Endothelial cell of umbilical vein (primary cell): Measurements from ENCODE around the gene ZSWIM7.

Experiments
- CTCF ChIP-seq, 2 donors: IDR thresholded peaks; 1 replicate in 1 of 2; 2 replicates in 1 of 2; pipeline ENCODE4 v1.5.1; 2011; ENCODE audit warnings: low read length in 2 of 2, mild to moderate bottlenecking in 2 of 2, moderate library complexity in 2 of 2, control low read depth in 1 of 2, inconsistent platforms in 1 of 2, low read depth in 1 of 2; ENCODE audit not compliant: insufficient read depth in 1 of 2; ENCODE audit errors: extremely low read depth in 1 of 2
- EZH2 ChIP-seq: IDR thresholded peaks from 2 replicates; pipeline ENCODE4 v1.6.1; 2012; ENCODE audit warnings: borderline replicate concordance, low read depth, mild to moderate bottlenecking, moderate library complexity, low read length, inconsistent platforms; ENCODE audit not compliant: severe bottlenecking
- FOS ChIP-seq: IDR thresholded peaks from 2 replicates; pipeline ENCODE4 v1.6.1; 2011; ENCODE audit warnings: mild to moderate bottlenecking, low read length, moderate library complexity, borderline replicate concordance; ENCODE audit not compliant: insufficient read depth
- JUN ChIP-seq: IDR thresholded peaks from 2 replicates; pipeline ENCODE4 v1.6.1; 2011; ENCODE audit warnings: borderline replicate concordance, low read depth; ENCODE audit not compliant: insufficient read length, insufficient read depth
- MYC ChIP-seq: IDR thresholded peaks from one replicate; pipeline ENCODE4 v1.6.1; 2011; ENCODE audit warnings: mild to moderate bottlenecking, low read depth, low read length
- POLR2A ChIP-seq: IDR thresholded peaks from 2 replicates; pipeline ENCODE4 v1.6.1; 2012; ENCODE audit warnings: low read depth, mild to moderate bottlenecking, control low read depth, low read length
- POLR2AphosphoS5 ChIP-seq: IDR thresholded peaks from 2 replicates; pipeline ENCODE4 v1.6.1; 2012; ENCODE audit warnings: low read depth, mild to moderate bottlenecking, control low read depth, low read length, moderate library complexity; ENCODE audit not compliant: insufficient read depth
- TF ChIP-seq, protein P1 (sequence below): IDR thresholded peaks from 2 replicates; pipeline ENCODE4 v1.6.1; 2011; ENCODE audit not compliant: insufficient read depth, insufficient read length

DNA sequence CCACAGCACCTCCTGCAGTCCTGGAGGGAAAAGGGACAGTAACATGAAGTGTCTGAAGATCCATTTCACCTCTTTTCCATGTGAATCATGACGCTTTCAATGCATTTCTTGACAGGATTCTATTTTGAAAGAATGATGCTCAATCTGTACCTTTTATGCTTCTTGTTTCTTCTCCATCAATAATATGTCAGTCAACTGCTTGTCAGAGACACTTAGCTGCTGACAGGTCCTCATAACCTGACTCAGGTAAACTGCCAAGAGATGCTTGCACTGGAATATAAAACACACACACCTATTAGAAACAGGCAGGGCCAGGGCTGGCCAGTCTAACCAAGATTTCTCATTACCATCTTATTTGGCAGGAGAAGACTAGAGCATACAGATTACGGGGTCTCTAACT, 21.6 kb downstream of the ZSWIM7 start:
- no peak for TF ChIP-seq CTCF (IDR thresholded peaks at IDR 0.05; ENCODE audit: extremely low read depth in 1 of 2, insufficient read depth in 1 of 2, low read depth in 1 of 2, low read length in 2 of 2)
- TF ChIP-seq POLR2AphosphoS5: no peak
- TF ChIP-seq EZH2: no peak
- TF ChIP-seq, protein P1, sequence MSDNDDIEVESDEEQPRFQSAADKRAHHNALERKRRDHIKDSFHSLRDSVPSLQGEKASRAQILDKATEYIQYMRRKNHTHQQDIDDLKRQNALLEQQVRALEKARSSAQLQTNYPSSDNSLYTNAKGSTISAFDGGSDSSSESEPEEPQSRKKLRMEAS: no peak
- TF ChIP-seq POLR2A: no peak
- no peak for TF ChIP-seq MYC
- no peak for TF ChIP-seq JUN
- TF ChIP-seq FOS: no peak
